ENCODE data around the gene PSPC1. TPM values are rescaled to one million over a fixed set of nuclear protein-coding genes. Genes with fewer than 3 reads are reported as not detected.
"Not testable (repeated sequence)": the region's sequence is repeated elsewhere in the genome, so short reads cannot be mapped to it uniquely, and the experiment has no call there.

Gene PSPC1
- total RNA-seq, result 10 to 100 TPM; 48.7 to 90.4 TPM

DNA sequence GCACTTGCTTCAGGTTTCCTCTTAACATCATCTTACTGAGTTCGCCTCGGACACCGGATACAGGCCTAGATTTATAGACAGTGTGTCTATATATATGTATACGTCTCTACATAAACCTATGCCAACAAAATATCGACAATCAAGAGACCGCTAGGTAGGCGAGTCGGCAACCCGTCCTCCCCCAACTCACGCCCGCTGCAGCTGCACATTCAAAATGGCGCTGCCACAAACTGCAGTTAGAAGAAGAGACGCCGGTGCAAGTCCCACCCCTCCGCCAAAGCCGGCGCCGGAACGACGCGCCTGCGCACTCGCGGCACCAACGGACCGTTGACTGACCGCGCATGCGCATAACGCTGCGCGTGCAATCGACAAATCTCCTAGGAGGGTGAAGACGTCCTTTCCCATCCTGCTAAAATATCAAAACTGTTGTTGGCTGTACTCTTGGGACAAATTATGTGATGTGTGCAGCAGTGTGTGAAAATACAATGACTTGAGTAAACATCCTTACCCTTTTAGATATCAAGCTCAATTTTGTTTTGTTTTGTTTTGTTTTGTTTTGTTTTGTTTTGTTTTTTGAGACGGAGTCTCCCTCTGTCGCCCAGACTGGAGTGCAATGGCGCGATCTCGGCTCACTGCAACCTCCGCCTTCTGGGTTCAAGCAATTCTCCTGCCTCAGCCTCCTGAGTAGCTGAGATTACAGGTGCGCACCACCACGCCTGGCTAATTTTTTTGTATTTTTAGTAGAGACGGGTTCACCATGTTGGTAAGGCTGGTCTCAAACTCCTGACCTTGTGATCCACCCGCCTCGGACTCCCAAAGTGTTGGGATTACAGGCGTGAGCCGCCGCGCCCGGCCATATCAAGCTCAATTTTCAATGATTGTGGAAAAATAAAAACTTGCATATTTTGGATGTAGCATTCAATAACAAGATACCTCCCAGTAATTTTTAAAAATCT lies at the start of gene PSPC1:
PSPC1 (minus strand) TSS at position 219 of the 956 bp plus-strand sequence; CDS start at position 31, 188 bp downstream.
- Histone ChIP-seq H3K4me3 (peak within 1 kb of the TSS; percentile 62 to 69), H3K27ac (peak within 1 kb of the TSS; percentile 89 to 90)
- 20% methylated on average over 50 of the region's 50 CpGs for WGBS
- not testable (repeated sequence) for H3K4me1 ChIP-seq (replicated peaks); H3K9me3 ChIP-seq; H3K27me3 ChIP-seq (replicated peaks; ENCODE audit: insufficient read depth); H3K36me3 ChIP-seq
- TF ChIP-seq CTCF (IDR thresholded peaks at IDR 0.05) (peak in 2 of 4 experiments; percentile 18 to 26), POLR2A (IDR thresholded peaks at IDR 0.05) (peak; percentile 93), POLR2AphosphoS5 (IDR thresholded peaks at IDR 0.05) (peak; percentile 97)
- DNase-seq (ENCODE audit: low spot score), result peak; percentile 94
- intact Hi-C loops (cut with DNase I), result loop anchor here (2.0 to 5.0 kb wide), 3 partner anchors 79 to 174 kb away; partner anchors contain the start of genes MPHOSPH8, ZMYM2 and ZMYM5

DNA sequence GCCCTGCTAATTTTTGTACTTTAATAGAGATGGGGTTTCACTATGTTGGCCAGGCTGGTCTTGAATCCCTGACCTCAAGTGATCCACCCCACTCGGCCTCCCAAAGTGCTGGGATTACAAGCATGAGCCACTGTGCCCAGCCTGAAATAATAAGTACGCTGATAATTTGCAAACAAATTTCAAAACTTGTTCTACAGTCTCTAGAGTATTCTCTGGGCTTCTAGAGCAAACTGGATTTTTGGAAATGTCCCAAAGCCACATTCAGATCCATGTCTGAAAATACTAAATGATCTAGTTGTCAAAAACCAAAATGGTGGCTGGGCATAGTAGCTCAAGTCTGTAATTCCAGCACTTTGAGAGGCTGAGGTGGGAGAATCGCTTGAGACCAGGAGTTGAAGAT lies 39.9 kb upstream of the PSPC1 start:
- 94% methylated on average over 3 of the region's 3 CpGs for WGBS
- H3K36me3 ChIP-seq, result no peaks in the 10 kb centered on the region
- TF ChIP-seq POLR2A (IDR thresholded peaks at IDR 0.05) (no peak), CTCF (IDR thresholded peaks at IDR 0.05) (no peak)

DNA sequence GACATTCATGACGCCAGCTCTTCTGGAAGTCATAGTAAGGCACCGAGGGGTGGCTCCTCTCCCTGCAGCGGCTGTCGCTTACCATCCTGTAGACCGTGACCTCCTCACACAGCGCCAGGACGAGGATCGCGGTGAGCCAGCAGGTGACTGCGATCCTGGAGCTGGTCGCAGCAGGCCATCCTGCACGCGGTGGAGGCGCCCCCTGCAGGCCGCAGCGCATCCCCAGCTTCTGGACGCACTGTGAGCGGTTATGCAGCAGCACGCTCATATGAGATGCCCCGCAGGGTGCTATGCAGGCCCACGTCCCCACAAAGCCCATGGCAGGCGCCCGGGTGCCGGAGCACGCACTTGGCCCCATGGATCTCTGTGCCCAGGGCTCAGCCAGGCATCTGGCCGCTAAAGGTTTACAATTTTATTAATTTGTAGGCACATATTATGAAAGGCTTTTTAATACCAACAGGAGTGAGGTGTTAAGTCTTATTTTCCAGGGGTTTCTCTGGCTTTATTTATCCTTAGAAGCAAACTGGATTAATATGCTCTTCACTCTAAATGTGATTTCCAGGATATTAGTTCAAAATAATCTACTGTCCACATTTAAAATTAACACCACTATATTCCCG lies 35.6 kb upstream of the PSPC1 start:
- no peak overlapping the region for H3K4me3 ChIP-seq
- WGBS, result 46% methylated on average over 25 of the region's 27 CpGs
- intact Hi-C loops (cut with DNase I), result no loop called here
- H3K27ac ChIP-seq, result no peak overlapping the region
- TF ChIP-seq CTCF (IDR thresholded peaks at IDR 0.05), result peak in 3 of 4 experiments; percentile 32 to 66 (median 55)
- TF ChIP-seq POLR2AphosphoS5 (IDR thresholded peaks at IDR 0.05), result no peak
- no peaks in the 10 kb centered on the region for H3K9me3 ChIP-seq
- peak; percentile 29 for DNase-seq (ENCODE audit: low spot score)
- H3K27me3 ChIP-seq (replicated peaks; ENCODE audit: insufficient read depth), result no peaks in the 10 kb centered on the region
- H3K36me3 ChIP-seq, result no peaks in the 10 kb centered on the region
- H3K4me1 ChIP-seq (replicated peaks), result no peaks in the 10 kb centered on the region

More for the DNA sequence above, 39.9 kb upstream of the PSPC1 start:
- H3K4me1 ChIP-seq (replicated peaks), result no peaks in the 10 kb centered on the region
- H3K4me3 ChIP-seq, result no peak overlapping the region
- no peak overlapping the region for H3K27ac ChIP-seq
- intact Hi-C loops (cut with DNase I), result no loop called here
- H3K27me3 ChIP-seq (replicated peaks; ENCODE audit: insufficient read depth), result no peaks in the 10 kb centered on the region
- H3K9me3 ChIP-seq, result no peaks in the 10 kb centered on the region
- no peak for DNase-seq (ENCODE audit: low spot score)

DNA sequence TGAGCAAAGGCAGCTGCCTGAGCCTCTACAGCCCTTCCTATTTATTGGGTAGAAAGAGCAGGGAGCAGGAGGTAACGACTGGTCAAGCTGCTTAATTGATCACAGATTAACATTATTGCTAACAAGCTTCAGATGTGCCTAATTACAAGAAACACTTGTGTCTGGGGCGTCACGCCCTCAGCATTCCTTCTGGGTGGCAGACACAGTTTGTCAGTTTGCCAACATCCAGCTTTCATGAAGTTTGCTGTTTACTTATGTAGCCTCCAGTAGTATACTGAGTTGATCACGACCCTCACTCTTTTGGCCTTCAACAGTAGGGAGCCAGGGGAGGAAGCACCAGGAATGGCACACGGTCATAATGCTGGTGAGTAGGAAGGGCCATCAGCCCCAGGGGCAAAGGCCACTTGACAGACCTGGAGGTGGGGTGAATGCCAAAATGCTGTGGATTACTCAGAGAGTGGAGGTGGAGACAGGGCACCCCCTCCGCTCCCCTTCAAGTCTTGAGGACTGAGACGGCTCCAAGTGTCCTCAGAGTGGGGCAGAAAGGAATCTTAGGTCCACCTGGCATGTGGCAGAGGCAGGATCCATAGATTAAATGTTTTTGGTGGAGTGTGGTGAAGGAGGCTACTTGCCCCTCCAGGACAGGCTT lies 34.9 kb upstream of the PSPC1 start:
- Histone ChIP-seq H3K4me3 (no peak overlapping the region), H3K27me3 (replicated peaks; ENCODE audit: insufficient read depth) (no peaks in the 10 kb centered on the region), H3K27ac (no peak overlapping the region), H3K36me3 (no peaks in the 10 kb centered on the region), H3K9me3 (no peaks in the 10 kb centered on the region), H3K4me1 (replicated peaks) (no peaks in the 10 kb centered on the region)
- TF ChIP-seq POLR2AphosphoS5 (IDR thresholded peaks at IDR 0.05), result no peak
- TF ChIP-seq POLR2A (IDR thresholded peaks at IDR 0.05), result no peak
- no peak for TF ChIP-seq CTCF (IDR thresholded peaks at IDR 0.05)
- DNase-seq (ENCODE audit: low spot score), result no peak
- 85% methylated on average over 7 of the region's 7 CpGs for WGBS
- intact Hi-C loops (cut with DNase I), result no loop called here

Measured in prostate gland (tissue), 2 donors.